Neural cell (in vitro differentiated cells): Measurements from ENCODE around the gene DDX31. TPM values are rescaled to one million over a fixed set of nuclear protein-coding genes. Genes with fewer than 3 reads are reported as not detected.

Experiments used
- H2AFZ ChIP-seq: fragments of 200-600, 300-800 bp; sonication (generic), shearing (Covaris generic); 2 replicates; pipeline ENCODE4 v1.6.0; 2014; ENCODE audit warnings: low read depth, mild to moderate bottlenecking, antibody characterized with exemption, low read length, moderate library complexity
- H3F3A ChIP-seq: fragments of 200-600 bp; shearing (Covaris generic); 2 replicates; pipeline ENCODE4 v1.6.1; 2016; ENCODE audit warnings: mild to moderate bottlenecking, moderate library complexity, mixed read lengths, antibody characterized with exemption, low read length; ENCODE audit not compliant: insufficient read depth, poor library complexity, severe bottlenecking
- H3K27ac ChIP-seq: fragments of 200-600, 300-800 bp; sonication (generic), shearing (Covaris generic); 2 replicates; pipeline ENCODE4 v1.5.1; 2014; ENCODE audit warnings: mild to moderate bottlenecking, low read length, moderate library complexity
- H3K27me3 ChIP-seq: fragments of 300-800, 200-600 bp; sonication (generic), shearing (Covaris generic); 2 replicates; pipeline ENCODE4 v1.6.0; 2014; ENCODE audit warnings: mild to moderate bottlenecking, low read depth, low read length, moderate library complexity; ENCODE audit not compliant: insufficient read depth
- H3K36me3 ChIP-seq: fragments of 300-800, 200-600 bp; sonication (generic), shearing (Covaris generic); 2 replicates; pipeline ENCODE4 v1.5.1; 2014; ENCODE audit warnings: mild to moderate bottlenecking, antibody characterized with exemption, low read length, moderate library complexity; ENCODE audit not compliant: insufficient read depth
- H3K4me2 ChIP-seq: fragments of 300-800, 200-600 bp; sonication (generic), shearing (Covaris generic); 2 replicates; pipeline ENCODE4 v1.6.0; 2014; ENCODE audit warnings: mild to moderate bottlenecking, low read length
- H3K4me3 ChIP-seq: fragments of 300-800, 200-600 bp; sonication (generic), shearing (Covaris generic); 2 replicates; pipeline ENCODE4 v1.5.1; 2014; ENCODE audit warnings: mild to moderate bottlenecking, low read length, moderate library complexity
- H3K79me2 ChIP-seq: fragments of 200-600 bp; shearing (Covaris generic); replicated peaks from 2 replicates; pipeline ENCODE4 v1.6.0; 2014; ENCODE audit warnings: mild to moderate bottlenecking, low read length, moderate library complexity; ENCODE audit not compliant: insufficient read depth
- H3K9ac ChIP-seq: fragments of 300-800, 200-600 bp; sonication (generic), shearing (Covaris generic); 2 replicates; pipeline ENCODE4 v1.6.1; 2016; ENCODE audit warnings: mild to moderate bottlenecking, low read length, mixed read lengths
- H3K9me2 ChIP-seq: fragments of 200-600 bp; shearing (Covaris generic); 2 replicates; pipeline ENCODE4 v1.6.1; 2016; ENCODE audit warnings: mild to moderate bottlenecking, low read length, mixed read lengths; ENCODE audit not compliant: insufficient read depth
- H3K9me3 ChIP-seq: fragments of 200-600, 300-800 bp; sonication (generic), shearing (Covaris generic); 2 replicates; pipeline ENCODE4 v1.6.1; 2016; ENCODE audit warnings: mild to moderate bottlenecking, mixed run types, low read length, moderate library complexity, mixed read lengths
- H4K20me1 ChIP-seq: fragments of 200-600 bp; shearing (Covaris generic); 2 replicates; pipeline ENCODE4 v1.6.1; 2016; ENCODE audit warnings: mild to moderate bottlenecking, mixed run types; ENCODE audit not compliant: insufficient read depth
- EP300 ChIP-seq: fragments of 450-650 bp; conservative IDR thresholded peaks from 2 replicates; pipeline ENCODE4 v1.6.1; 2014; ENCODE audit warnings: antibody characterized with exemption, mild to moderate bottlenecking, moderate library complexity; ENCODE audit not compliant: poor library complexity, severe bottlenecking
- EZH2 ChIP-seq: fragments of 200-600, 300-800 bp; shearing (Covaris generic), sonication (generic); IDR thresholded peaks from 2 replicates; pipeline ENCODE4 v1.6.1; 2014; ENCODE audit warnings: antibody characterized with exemption, low read length, borderline replicate concordance, mild to moderate bottlenecking; ENCODE audit not compliant: insufficient read depth, poor library complexity, severe bottlenecking
- MXI1 ChIP-seq: fragments of 450-650 bp; conservative IDR thresholded peaks from 2 replicates; pipeline ENCODE4 v1.6.1; 2014; ENCODE audit warnings: antibody characterized with exemption, mild to moderate bottlenecking; ENCODE audit not compliant: poor library complexity, severe bottlenecking
- POLR2AphosphoS5 ChIP-seq: IDR thresholded peaks from 2 replicates; pipeline ENCODE4 v1.6.1; 2012
- RAD21 ChIP-seq: fragments of 450-650 bp; conservative IDR thresholded peaks from 2 replicates; pipeline ENCODE4 v1.6.1; 2014; ENCODE audit warnings: antibody characterized with exemption, mild to moderate bottlenecking, moderate library complexity
- SMC3 ChIP-seq: fragments of 450-650 bp; conservative IDR thresholded peaks from 2 replicates; pipeline ENCODE4 v1.6.1; 2014; ENCODE audit warnings: antibody characterized with exemption, mild to moderate bottlenecking, moderate library complexity; ENCODE audit not compliant: poor library complexity
- TAF1 ChIP-seq: IDR thresholded peaks from 2 replicates; pipeline ENCODE4 v1.6.1; 2012; ENCODE audit warnings: low read depth
- polyA plus RNA-seq: library from polyadenylated mRNA; depleted of rRNA; stranded (reverse); fragments of >200 nt; gene quantifications from 2 replicates; pipeline ENCODE4 v1.2.3, GENCODE V29; 2014
- TF ChIP-seq, protein P1 (sequence below): fragments of 450-650 bp; IDR thresholded peaks from 2 replicates; pipeline ENCODE4 v1.5.1; 2014; ENCODE audit warnings: antibody characterized with exemption, mild to moderate bottlenecking, moderate library complexity; ENCODE audit not compliant: poor library complexity, severe bottlenecking
- TF ChIP-seq, protein P2 (sequence below): IDR thresholded peaks from 2 replicates; pipeline ENCODE4 v1.6.1; 2012; ENCODE audit warnings: borderline replicate concordance

The DDX31 gene
- polyA plus RNA-seq, 1 donor from 2014 or later, result 12.8 TPM

GRCh38 chr9:132556235-132556634 is 113.5 kb downstream of the DDX31 start:
- no peaks in the 10 kb centered on the region for H3K27me3 ChIP-seq

GRCh38 chr9:132555528-132555927 is 114.3 kb downstream of the DDX31 start:
- H3K9me2 ChIP-seq, result no peaks in the 10 kb centered on the region
- H3K9ac ChIP-seq, result no peak overlapping the region
- no peaks in the 10 kb centered on the region for H4K20me1 ChIP-seq
- H3K27ac ChIP-seq, result no peak overlapping the region
- no peaks in the 10 kb centered on the region for H3K79me2 ChIP-seq
- H3F3A ChIP-seq, result no peaks in the 10 kb centered on the region
- H3K27me3 ChIP-seq, result no peaks in the 10 kb centered on the region
- no peaks in the 10 kb centered on the region for H3K9me3 ChIP-seq
- TF ChIP-seq POLR2AphosphoS5 (no peak), SMC3 (no peak), RAD21 (no peak), EP300 (no peak), TAF1 (no peak), MXI1 (no peak)
- TF ChIP-seq, protein P1, sequence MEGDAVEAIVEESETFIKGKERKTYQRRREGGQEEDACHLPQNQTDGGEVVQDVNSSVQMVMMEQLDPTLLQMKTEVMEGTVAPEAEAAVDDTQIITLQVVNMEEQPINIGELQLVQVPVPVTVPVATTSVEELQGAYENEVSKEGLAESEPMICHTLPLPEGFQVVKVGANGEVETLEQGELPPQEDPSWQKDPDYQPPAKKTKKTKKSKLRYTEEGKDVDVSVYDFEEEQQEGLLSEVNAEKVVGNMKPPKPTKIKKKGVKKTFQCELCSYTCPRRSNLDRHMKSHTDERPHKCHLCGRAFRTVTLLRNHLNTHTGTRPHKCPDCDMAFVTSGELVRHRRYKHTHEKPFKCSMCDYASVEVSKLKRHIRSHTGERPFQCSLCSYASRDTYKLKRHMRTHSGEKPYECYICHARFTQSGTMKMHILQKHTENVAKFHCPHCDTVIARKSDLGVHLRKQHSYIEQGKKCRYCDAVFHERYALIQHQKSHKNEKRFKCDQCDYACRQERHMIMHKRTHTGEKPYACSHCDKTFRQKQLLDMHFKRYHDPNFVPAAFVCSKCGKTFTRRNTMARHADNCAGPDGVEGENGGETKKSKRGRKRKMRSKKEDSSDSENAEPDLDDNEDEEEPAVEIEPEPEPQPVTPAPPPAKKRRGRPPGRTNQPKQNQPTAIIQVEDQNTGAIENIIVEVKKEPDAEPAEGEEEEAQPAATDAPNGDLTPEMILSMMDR, result no peak
- H3K4me2 ChIP-seq, result no peak overlapping the region
- H3K36me3 ChIP-seq, result no peaks in the 10 kb centered on the region
- no peak overlapping the region for H2AFZ ChIP-seq
- H3K4me3 ChIP-seq, result no peak overlapping the region

More at GRCh38 chr9:132556235-132556634, 113.5 kb downstream of the DDX31 start:
- Histone ChIP-seq H3K27ac (no peak overlapping the region), H3K36me3 (no peaks in the 10 kb centered on the region), H3K9me3 (no peaks in the 10 kb centered on the region), H3K9ac (no peak overlapping the region), H3K4me2 (no peak overlapping the region), H3F3A (no peaks in the 10 kb centered on the region), H2AFZ (no peak overlapping the region), H3K9me2 (no peaks in the 10 kb centered on the region), H3K4me3 (peak overlapping the region; percentile 20), H3K79me2 (no peaks in the 10 kb centered on the region), H4K20me1 (no peaks in the 10 kb centered on the region)
- TF ChIP-seq RAD21, result no peak
- TF ChIP-seq TAF1, result no peak

DNA sequence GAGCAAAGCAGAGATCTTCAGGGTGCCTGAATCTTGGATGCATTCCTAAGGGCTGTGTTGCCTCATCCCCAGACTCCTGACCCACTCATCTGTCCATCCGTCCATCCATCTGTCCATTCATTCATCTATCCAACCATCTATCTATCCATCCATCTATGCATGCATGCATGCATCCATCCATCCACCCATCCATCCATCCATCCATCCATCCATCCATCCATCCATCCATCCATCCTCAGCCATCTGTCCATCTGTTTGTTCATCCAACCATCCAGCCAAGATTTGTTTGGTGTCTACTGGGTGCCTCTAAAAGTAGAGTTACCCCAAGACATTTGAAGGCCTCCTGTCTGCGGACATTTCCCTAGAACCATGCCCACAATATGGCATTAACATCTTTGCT is 115.0 kb downstream of the DDX31 start:
- TF ChIP-seq MXI1, result no peak
- no peak for TF ChIP-seq RAD21
- no peak for TF ChIP-seq EP300
- no peak overlapping the region for H2AFZ ChIP-seq
- H3K9ac ChIP-seq, result no peak overlapping the region
- H3K36me3 ChIP-seq, result no peaks in the 10 kb centered on the region
- H3K4me3 ChIP-seq, result no peak overlapping the region
- no peak overlapping the region for H3K27ac ChIP-seq
- no peaks in the 10 kb centered on the region for H3K79me2 ChIP-seq
- H3F3A ChIP-seq, result no peaks in the 10 kb centered on the region
- no peaks in the 10 kb centered on the region for H4K20me1 ChIP-seq
- no peak overlapping the region for H3K4me2 ChIP-seq
- no peaks in the 10 kb centered on the region for H3K9me3 ChIP-seq
- no peaks in the 10 kb centered on the region for H3K9me2 ChIP-seq
- H3K27me3 ChIP-seq, result no peaks in the 10 kb centered on the region

DNA sequence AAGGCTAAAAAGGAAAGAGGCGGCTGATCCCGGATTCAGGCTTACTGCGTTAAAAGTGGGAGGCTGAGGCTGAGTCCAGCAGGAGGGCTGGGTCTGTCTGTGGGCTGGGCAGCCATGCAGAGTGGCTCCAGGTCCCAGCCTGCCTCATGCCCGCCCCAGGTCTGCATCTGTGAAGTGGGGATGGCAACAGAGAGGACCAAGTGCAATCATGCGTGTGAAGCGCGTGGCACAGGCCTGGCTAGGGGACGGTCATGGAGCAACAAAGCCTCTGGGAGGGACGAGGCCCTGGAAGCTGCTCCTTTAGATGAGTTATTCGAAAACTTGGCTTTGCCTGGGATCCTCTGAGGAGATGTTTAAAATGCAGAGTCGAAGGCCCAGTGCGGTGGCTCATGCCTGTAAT is 117.7 kb downstream of the DDX31 start:
- Histone ChIP-seq H3K9me3 (no peaks in the 10 kb centered on the region), H4K20me1 (no peaks in the 10 kb centered on the region), H3K4me3 (no peak overlapping the region), H3K36me3 (no peaks in the 10 kb centered on the region), H2AFZ (no peak overlapping the region), H3F3A (no peaks in the 10 kb centered on the region), H3K9ac (no peak overlapping the region), H3K4me2 (no peak overlapping the region), H3K79me2 (no peaks in the 10 kb centered on the region), H3K27me3 (no peaks in the 10 kb centered on the region), H3K27ac (no peak overlapping the region), H3K9me2 (no peaks in the 10 kb centered on the region)
- TF ChIP-seq RAD21 (no peak), MXI1 (no peak), SMC3 (no peak), POLR2AphosphoS5 (no peak), EZH2 (no peak), EP300 (no peak), TAF1 (no peak)
- TF ChIP-seq, protein P2, sequence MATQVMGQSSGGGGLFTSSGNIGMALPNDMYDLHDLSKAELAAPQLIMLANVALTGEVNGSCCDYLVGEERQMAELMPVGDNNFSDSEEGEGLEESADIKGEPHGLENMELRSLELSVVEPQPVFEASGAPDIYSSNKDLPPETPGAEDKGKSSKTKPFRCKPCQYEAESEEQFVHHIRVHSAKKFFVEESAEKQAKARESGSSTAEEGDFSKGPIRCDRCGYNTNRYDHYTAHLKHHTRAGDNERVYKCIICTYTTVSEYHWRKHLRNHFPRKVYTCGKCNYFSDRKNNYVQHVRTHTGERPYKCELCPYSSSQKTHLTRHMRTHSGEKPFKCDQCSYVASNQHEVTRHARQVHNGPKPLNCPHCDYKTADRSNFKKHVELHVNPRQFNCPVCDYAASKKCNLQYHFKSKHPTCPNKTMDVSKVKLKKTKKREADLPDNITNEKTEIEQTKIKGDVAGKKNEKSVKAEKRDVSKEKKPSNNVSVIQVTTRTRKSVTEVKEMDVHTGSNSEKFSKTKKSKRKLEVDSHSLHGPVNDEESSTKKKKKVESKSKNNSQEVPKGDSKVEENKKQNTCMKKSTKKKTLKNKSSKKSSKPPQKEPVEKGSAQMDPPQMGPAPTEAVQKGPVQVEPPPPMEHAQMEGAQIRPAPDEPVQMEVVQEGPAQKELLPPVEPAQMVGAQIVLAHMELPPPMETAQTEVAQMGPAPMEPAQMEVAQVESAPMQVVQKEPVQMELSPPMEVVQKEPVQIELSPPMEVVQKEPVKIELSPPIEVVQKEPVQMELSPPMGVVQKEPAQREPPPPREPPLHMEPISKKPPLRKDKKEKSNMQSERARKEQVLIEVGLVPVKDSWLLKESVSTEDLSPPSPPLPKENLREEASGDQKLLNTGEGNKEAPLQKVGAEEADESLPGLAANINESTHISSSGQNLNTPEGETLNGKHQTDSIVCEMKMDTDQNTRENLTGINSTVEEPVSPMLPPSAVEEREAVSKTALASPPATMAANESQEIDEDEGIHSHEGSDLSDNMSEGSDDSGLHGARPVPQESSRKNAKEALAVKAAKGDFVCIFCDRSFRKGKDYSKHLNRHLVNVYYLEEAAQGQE, result no peak
- TF ChIP-seq, protein P1, result no peak
